GM19043 (cell line): Measurements from ENCODE around the gene A3GALT2.
"Not testable (repeated sequence)": the region's sequence is repeated elsewhere in the genome, so short reads cannot be mapped to it uniquely, and the experiment has no call there.

Experiments
- ATAC-seq: cut with Tn5 transposase; IDR thresholded peaks from one replicate; pipeline ENCODE4 v1.9.1; 2021; ENCODE audit warnings: low read depth; ENCODE audit not compliant: unreplicated experiment

The A3GALT2 gene

DNA sequence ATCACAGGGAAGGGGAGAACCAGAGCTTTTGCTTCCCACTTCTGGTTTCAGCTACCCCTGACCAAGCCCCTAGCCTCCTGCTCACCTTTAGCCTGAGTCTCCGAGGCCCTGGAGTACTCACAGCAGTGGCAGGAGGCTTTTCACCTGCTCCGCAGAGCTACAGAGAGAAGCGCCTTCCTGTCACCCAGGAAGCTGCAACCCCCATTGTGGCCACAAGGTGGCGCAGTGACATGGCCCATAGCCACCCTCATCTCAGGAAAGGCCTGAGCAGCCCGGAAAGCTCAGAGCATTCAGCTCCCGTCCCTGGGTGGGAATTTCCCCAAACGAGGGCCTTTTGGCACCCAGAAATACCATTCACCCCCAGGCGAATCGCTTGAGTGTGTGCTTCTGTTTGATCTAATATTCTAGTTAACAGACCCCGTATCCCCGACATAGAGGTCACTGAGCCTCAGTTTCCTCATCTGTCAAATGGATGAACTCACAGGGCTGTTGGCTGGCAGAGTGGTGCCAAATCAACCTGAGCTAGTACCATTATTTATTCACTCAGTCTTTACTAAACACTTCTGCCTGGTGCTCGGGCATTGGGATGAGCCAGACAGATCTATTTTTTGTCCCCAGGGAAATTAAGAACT is 25.3 kb downstream of the A3GALT2 start:
- peak; percentile 51 for ATAC-seq

DNA sequence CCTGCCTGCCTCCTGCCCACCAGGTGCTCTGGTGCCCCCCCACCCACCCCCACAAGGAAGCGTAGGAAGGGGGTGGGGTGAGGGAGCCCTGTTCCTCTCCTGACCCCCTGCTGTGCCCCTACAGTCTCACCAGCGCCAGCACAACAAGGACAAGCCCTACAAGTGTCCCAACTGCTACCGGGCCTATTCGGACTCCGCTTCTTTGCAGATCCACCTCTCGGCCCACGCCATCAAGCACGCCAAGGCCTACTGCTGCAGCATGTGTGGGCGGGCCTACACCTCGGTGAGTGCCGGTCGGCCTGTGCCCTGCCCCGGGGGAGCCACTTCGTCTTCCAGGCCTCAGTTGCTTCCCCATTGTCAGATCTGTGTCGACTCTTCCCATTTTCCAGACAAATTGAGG is 25.9 kb downstream of the A3GALT2 start:
- no peak for ATAC-seq

DNA sequence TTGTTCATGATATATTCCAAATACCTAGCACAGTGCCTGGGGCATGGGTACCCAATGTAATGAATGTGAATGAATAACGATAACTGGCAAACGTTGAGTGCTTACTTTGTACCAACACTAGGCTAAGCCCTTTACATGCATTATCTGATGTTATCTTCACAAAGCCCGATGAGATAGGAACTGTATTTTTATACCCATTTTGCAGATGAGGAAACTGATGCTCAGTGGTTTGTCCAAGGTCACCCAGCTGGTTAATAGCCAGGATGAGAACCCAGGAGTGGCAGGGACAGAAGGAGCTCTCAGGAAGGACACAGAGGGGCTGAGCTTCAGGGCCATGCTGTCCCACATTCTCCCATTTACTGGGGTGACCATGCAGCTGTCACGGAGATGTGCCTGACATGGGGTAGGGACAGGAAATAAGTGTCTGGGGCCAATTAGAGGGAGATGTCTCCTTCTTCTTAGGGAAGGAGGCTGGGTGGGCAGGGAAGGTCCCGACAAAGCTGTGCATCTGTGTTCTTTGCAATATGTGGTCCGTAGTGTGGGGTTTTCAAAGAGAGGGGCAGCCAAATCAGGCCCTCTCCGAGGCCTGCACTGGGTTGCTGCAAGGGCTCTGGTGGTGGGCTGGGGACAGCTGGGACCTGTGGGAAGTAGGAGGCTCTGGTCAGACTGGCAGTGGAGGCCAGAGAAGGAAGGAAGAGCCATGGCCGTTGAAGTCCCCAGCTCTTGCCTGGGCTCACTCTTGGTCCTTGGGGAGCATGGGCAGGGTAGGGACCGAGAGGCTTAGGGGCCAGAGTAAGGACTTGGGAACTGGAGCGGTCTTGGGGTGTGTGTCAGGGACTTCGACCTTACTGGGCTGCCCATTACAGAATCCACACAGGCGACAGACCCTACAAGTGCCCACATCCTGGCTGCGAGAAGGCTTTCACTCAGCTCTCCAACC is 26.6 kb downstream of the A3GALT2 start:
- no peak for ATAC-seq

DNA sequence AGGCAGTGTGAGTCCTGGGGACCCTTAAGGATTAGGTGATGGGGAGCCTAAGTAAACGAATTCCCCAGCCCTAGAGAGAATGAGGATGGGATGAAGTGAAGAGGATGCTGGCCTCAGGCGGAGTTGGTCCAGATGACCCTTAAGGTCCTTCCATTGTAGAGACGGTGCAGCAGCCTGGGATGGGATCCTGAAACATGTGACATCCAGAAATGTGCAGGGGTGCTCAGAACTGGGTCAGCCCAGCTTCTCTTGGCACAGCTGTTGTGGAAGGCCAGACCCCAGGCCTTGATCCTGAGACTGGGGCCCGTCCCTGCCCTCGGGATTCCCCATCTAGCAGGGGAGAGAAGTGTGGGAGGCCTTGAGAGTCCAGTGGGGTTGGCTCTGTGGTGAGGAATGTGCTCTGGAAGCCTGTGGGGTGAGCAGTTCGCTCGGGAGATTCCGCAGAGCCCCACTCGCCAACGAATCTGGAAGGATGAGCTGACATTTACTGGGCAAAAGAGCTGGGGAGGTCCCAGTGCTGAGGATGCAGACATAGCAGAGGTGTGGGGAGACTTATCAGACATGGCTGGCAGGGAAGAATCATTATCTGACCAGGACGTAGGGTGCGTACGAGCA is 28.1 kb downstream of the A3GALT2 start:
- ATAC-seq: no peak

DNA sequence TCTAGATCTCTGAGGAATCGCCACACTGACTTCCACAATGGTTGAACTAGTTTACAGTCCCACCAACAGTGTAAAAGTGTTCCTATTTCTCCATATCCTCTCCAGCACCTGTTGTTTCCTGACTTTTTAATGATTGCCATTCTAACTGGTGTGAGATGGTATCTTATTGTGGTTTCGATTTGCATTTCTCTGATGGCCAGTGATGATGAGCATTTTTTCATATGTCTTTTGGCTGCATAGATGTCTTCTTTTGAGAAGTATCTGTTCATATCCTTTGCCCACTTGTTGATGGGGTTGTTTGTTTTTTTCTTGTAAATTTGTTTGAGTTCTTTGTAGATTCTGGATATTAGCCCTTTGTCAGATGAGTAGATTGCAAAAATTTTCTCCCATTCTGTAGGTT is 30.3 kb downstream of the A3GALT2 start:
- not testable (repeated sequence) for ATAC-seq

DNA sequence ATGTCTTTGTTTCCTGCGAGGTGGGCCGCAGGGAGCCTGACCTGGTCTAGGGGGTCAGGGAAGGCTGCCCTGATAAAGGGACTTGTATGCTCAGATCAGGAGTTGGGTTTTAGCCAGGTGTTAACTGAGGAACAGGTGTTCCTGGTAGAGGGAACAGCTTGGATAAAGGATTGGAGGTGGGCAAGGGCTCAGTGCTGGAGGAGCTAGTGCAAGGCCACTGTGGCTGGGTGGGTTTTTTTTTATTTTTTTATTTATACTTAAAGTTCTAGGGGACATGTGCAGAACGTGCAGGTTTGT is 31.1 kb downstream of the A3GALT2 start:
- ATAC-seq: no peak

DNA sequence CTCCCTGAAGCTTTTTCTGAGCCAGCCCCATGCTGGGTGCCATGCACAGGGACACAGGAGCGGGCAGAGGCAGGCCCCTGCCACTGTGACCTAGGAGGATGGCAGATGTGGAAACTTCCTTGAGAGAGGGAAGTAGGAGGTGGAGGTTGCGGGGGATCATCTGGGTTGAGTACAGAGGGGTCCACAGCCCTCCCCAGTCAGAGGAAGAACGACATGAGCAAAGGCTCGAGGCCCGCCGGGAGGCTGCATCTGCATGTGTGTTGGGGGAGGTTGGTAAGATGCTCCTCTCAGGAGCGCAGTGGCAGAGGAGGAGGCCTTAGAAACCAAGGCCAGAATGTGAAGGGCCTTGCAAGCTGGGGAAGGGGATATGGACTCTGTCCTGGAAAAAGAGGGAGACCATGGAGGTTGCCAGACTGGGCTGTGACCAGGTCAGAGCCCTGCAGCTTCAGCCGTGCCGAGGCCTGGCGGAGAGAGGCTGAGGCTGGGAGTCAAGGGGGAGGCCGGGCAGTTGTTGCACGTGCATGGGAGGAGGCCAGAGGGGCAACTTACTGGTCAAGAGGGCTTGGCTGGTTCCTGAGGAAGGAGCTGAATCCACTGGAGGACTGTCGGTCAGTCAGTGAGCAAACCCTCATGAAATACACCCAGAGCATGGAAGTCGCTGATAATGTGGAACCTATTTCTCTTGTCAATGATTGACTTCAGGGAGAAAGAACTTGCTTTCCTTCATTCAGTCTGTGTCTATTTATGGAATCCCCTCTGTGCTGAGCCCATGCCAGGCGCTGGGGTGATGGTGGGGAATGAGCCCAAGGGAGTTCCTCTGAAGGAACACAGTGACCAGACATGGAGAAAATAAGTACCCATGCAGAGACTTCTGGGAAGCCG is 31.7 kb downstream of the A3GALT2 start:
- no peak for ATAC-seq

DNA sequence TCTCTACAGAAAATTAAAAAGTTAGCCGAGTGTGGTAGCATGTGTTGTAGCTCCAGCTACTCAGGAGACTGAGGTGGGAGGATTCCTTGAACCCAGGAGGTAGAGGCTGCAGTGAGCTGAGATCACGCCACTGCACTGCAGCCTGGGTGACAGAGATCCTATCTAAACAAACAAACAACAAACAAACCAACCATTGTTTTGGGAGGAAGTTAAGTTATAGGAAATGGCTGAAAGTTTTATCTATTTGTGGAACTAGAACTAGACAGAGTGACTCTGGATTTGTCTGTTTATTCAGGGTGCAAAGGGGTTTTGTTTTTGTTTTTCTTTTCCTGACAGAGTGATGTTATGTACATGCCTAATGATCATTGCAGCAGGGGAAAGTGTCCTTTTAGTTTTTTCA is 33.6 kb downstream of the A3GALT2 start:
- ATAC-seq: no peak

DNA sequence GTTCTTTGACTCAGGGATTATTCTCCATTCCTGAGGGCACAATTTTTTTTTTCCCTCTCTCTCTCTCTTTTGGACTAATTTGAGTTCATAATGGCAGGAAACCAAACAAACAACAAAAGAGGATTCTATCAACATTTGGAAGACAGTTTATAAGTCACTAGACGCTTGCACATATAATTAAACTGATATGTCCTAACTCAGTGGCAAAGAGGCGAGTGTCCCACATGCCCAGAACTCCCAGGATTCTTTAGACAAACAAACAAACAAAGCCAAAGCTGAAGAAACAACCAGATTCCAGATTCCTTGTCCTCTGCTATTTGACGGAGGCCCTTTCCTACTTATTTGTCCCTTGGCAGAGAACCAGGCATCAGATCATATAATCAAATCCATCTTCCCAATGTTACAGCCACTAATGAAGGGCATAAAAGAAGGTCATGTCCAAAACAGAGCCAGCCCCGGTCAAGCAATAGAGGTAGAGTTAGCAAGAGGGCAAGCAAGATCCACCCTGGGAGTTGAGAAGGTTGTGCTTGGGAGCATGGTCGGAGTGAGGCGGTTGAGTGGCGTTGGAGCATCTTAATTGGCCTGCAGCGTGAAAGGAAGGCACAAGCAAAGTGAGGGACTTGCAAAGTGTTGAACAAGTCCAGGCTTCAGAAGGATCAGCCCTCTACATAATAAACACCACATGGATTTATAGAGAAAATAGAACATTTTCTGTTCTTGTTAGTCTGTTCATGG is 34.3 kb downstream of the A3GALT2 start:
- ATAC-seq: no peak

DNA sequence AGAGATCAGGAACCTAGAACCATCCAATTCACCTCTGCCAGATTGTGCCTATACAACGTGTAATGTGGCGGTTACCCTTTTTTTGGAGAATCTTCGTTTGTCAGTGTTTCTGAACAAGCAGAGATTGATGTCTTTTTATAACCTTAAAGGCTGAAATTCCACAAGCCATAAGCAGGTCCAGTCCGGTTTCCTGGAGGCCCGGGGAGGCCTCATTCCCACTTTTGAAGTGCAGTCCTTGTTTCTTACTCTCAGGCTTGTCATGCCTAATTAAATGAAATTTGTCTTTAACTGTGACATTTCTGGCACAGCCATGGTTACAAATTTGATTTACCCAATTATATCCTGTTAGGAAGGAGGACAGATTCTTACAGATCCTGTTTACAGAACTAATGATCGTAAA is 36.8 kb downstream of the A3GALT2 start:
- ATAC-seq: no peak

DNA sequence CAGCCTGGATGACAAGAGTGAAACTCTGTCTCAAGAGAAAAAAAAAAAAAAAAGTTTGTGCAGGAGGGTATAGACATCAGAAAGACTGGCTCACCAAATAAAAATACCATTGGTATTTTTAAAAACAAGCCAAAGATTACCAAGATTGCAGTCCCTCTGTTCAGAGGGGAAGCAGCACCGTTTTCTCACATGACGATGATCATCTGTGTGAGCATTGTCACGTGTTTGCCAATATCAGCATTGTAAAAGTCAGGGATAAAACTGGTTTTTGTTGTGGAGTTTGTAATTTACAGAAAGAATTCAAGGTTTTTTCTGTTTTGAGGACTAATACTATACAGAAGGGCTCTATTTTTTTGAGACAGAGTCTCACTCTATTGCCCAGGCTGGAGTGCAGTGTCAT is 38.1 kb downstream of the A3GALT2 start:
- no peak for ATAC-seq

DNA sequence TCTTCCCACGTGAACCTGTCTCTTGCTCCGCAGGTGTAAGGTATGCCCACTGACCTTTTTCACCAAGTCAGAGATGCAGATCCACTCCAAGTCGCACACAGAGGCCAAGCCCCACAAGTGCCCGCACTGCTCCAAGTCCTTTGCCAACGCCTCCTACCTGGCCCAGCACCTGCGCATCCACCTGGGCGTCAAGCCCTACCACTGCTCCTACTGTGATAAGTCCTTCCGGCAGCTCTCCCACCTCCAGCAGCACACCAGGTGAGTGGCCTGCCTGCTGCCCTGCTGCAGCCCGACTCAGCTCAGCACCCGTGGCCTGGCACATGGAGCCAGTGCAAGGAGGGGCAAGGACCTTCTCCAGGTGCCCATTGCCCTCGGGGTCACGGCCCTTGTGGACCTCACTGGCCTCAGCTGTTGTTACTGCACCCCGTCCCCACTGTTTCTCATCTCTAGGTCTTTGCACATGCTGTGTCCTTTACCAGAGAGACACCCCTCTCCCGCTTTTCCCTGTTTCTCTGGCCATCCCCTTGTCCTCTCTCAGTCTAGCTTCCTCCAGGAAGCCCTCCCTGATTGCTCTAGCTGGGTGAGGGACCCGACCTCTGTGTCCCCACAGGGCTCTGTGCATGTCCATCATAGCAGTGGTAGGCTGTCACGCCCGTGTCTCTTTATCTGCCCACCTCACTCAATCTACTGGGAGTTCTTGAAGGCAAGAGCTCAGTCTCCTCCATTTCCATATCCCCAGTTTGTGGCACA is 39.2 kb downstream of the A3GALT2 start:
- no peak for ATAC-seq

DNA sequence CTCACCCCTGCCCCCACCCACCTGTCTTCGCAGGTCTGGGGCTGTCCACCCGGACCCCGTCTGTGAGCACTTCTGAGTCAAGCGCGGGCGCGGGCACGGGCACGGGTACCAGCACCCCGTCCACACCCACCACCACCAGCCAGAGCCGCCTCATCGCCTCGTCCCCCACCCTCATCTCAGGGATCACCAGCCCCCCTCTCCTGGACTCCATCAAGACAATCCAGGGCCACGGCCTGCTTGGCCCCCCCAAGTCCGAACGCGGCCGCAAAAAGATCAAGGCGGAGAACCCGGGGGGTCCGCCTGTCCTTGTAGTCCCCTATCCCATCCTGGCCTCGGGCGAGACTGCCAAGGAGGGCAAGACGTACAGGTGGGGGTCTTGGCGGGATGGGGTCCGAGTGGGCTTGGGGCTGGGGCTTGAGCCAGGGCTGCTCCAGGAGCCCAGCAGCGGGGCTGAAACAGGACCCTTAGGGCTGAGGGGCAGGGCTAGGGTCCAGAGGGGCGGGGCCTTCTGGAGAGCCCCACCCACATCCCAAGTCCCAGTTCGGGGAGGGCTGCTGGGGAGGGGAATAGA is 40.7 kb downstream of the A3GALT2 start:
- no peak for ATAC-seq

DNA sequence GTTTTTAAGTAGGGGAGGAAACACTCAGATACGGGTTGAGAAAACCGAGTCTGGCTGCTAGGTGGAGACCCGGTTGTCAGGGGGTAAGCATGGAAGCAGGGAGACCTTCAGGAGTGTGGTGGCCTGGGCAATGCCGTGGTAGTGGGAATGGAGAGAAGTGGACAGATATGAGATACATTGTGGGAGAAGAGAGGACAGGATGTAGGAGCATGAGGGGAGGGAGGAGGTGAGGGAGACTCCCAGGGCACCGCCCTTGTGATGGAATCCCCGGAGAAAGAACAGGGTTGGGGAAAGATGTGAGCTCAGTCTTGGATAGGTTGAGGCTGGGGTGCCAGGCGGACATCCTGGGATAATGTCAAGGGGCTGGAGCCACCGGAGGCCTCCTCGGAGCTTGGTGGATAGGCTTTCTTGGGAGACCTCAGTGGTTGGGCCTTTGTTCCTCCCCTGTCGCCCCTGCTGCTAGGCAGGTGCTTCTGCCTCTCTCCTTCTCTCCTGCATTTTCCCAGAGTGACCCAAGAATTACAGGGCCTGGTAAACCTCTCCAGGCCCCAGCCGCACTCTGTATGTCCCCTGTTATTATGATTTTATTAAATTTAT is 43.3 kb downstream of the A3GALT2 start:
- no peak for ATAC-seq

DNA sequence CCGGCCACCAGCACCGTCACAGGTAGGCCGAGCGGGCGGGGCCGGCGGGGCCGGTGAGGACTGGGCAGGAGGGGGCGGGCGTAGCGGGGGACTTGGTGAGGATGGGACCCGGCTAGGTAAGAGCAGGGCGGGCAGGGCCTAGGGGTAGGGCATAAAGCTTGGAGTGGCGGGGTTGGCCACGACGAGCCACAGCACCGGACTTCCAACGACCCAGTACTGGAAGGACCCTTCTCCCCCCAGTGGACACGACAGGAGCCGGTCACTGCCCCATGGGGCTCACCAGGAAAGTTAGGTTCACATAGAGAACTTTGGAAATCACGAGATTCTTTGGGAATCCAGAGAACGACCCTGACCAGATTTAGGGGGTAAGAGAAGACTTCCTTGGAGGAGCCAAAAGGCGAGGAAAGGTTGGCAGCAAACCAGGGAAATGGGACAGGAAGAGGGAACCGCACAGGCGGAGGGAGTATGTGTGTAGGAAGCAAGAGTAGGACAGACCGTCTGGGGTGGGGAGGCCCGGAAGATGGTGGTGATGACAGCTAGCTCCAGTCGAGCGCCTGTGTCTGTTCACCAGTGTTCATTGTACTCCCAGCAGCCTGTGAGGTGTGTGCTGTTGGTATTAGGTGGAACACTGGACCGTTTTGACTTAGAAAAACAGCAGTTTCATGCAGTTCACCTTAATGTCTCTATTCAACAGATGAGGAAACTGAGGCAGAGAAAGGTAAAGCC is 44.2 kb downstream of the A3GALT2 start:
- no peak for ATAC-seq

DNA sequence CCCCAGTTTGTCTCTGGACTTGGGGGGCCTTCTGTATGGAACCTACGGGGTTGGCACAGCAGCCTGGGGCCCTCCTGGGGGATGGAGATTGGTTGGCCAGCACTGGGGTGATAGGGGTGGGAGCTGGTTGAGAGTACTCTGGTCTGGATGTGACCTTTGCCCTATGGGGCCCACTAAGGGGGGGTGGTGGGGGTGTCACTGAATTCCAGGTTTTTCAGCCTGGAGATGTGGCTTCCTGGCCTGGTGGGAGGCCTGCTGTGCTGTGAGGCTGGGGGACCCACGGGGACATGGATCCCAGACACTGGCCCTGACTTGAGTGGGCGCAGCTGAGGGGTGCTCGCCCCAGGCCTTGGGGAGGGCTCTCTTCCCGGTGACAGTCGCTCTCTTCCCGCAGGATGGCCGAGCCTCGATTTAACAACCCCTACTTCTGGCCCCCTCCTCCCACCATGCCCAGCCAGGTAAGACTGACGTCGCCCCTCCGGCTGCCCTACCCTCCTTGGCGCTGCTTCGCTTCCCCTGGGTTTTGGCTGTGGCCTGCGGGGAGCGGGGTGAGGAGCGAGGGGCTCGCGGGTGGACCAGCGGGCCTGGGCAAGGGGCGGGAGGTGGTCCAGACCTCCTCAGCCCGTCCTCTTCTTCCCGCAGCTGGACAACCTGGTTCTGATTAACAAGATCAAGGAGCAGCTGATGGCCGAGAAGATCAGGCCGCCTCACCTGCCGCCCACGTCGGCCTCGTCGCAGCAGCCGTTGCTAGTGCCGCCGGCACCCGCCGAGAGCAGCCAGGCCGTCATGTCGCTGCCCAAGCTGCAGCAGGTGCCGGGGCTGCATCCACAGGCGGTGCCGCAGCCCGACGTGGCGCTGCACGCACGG is 45.0 kb downstream of the A3GALT2 start:
- no peak for ATAC-seq

DNA sequence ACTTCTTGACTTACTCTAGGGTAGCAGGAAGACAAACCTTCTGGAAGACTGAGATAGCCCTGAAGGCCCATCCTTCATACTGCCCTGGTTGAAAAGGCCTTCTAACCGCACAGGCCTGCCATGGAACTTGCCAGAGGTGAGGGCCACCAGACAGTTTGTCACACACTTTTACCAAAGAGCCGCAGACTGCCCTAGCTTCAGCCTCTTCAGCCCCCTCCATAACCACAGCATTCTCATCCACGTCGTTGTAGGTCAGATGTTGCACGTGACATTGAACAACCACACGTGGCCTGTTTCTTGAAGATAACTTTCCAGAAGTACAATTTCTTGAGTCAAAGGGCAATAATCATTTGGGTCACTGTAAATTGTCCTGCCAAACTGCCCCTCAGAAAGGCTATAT is 45.7 kb downstream of the A3GALT2 start:
- no peak for ATAC-seq
